NCI-H774 (cell line): ENCODE data around the gene RGS12.

Experiments
- DNase-seq: peaks from one replicate; lab custom pipeline; 2025; lab: John Stamatoyannopoulos, UW

The RGS12 gene

GRCh38 chr4:3276986-3277385, 15.8 kb upstream of the RGS12 start:
- no peak for DNase-seq

GRCh38 chr4:3280466-3280865, 12.4 kb upstream of the RGS12 start:
- DNase-seq: no peak

- no peak for DNase-seq
Observed at GRCh38 chr4:3283483-3283882, 9.3 kb upstream of the RGS12 start.

GRCh38 chr4:3283916-3284315, 8.9 kb upstream of the RGS12 start:
- DNase-seq: no peak

- no peak for DNase-seq
Observed at GRCh38 chr4:3284734-3285557, 7.9 kb upstream of the RGS12 start.

- no peak for DNase-seq
Observed at GRCh38 chr4:3285558-3286334, 7.1 kb upstream of the RGS12 start.

- DNase-seq: no peak
Observed at GRCh38 chr4:3286335-3287175, 6.3 kb upstream of the RGS12 start.

GRCh38 chr4:3287271-3287971, 5.4 kb upstream of the RGS12 start:
- no peak for DNase-seq

GRCh38 chr4:3287972-3288570, 4.8 kb upstream of the RGS12 start:
- no peak for DNase-seq

- DNase-seq: no peak
Observed at GRCh38 chr4:3288571-3289094, 4.2 kb upstream of the RGS12 start.

GRCh38 chr4:3290476-3290875, 2.3 kb upstream of the RGS12 start:
- DNase-seq: no peak

GRCh38 chr4:3290889-3291321, 1.9 kb upstream of the RGS12 start:
- DNase-seq: no peak

GRCh38 chr4:3291411-3291968, 1.3 kb upstream of the RGS12 start:
- DNase-seq: no peak

GRCh38 chr4:3291969-3292570, 751 bp upstream of the RGS12 start:
- DNase-seq: no peak

GRCh38 chr4:3293401-3294391, 875 bp downstream of the RGS12 start:
- no peak for DNase-seq

GRCh38 chr4:3294401-3295241, 1.8 kb downstream of the RGS12 start:
- DNase-seq: no peak

- no peak for DNase-seq
Observed at GRCh38 chr4:3295837-3296624, 3.2 kb downstream of the RGS12 start.
